Caki2 (cell line): ENCODE data around the gene EEF1A1. TPM values are rescaled to one million over a fixed set of nuclear protein-coding genes. Genes with fewer than 3 reads are reported as not detected.
A peak's percentile ranks its signal among the peaks of the same experiment; 100 is the strongest.
"Not testable (repeated sequence)": the region's sequence is repeated elsewhere in the genome, so short reads cannot be mapped to it uniquely, and the experiment has no call there.

Experiments
- DNase-seq: peaks from one replicate; pipeline ENCODE4 v3.0.0-alpha.2; 2015; ENCODE audit warnings: low read depth
- in situ Hi-C: cut with HindIII; loops from 2 replicates; pipeline ENCODE4 v1.10.0; 2016; ENCODE audit warnings: low sequenced_read_pairs, low pct_unique_long_range_greater_than_20kb, mixed read lengths
- total RNA-seq: library from RNA; depleted of rRNA; stranded (reverse); fragments of >200 nt; shearing (Covaris generic); gene quantifications from 2 replicates; pipeline ENCODE4 v1.2.3, GENCODE V29; 2014; ENCODE audit warnings: low replicate concordance; rRNA removed

EEF1A1 gene
- total RNA-seq, result 12,857 and 13,074 TPM in 2 replicates

GRCh38 chr6:73520688-73521350 lies at the start of gene EEF1A1:
TSS of gene EEF1A1 (minus strand) at chr6:73521032. CDS start at chr6:73520026, 1,006 bp downstream.
- in situ Hi-C loops, result no loop called here
- DNase-seq, result peak; percentile 100

- DNase-seq, result no peak
- in situ Hi-C loops, result no loop called here
Observed at GRCh38 chr6:73569121-73569520, 48.3 kb upstream of the EEF1A1 start.

GRCh38 chr6:73566954-73567591 lies 46.2 kb upstream of the EEF1A1 start:
- in situ Hi-C loops, result no loop called here

GRCh38 chr6:73566486-73566871 lies 45.6 kb upstream of the EEF1A1 start:
- DNase-seq, in situ Hi-C loops: not testable (repeated sequence)

More at GRCh38 chr6:73566954-73567591, 46.2 kb upstream of the EEF1A1 start:
- DNase-seq, result peak; percentile 75

GRCh38 chr6:73565767-73566485 lies 45.1 kb upstream of the EEF1A1 start:
- DNase-seq, result no peak
- in situ Hi-C loops, result no loop called here

- in situ Hi-C loops, result no loop called here
- DNase-seq, result no peak
Observed at GRCh38 chr6:73564578-73565345, 43.9 kb upstream of the EEF1A1 start.

GRCh38 chr6:73562558-73562957 lies 41.7 kb upstream of the EEF1A1 start:
- DNase-seq, result no peak
- in situ Hi-C loops, result no loop called here

- DNase-seq, result no peak
- in situ Hi-C loops, result no loop called here
Observed at GRCh38 chr6:73560853-73561407, 40.1 kb upstream of the EEF1A1 start.

GRCh38 chr6:73560182-73560732 lies 39.4 kb upstream of the EEF1A1 start:
- in situ Hi-C loops, result no loop called here
- DNase-seq, result no peak

GRCh38 chr6:73559399-73559794 lies 38.6 kb upstream of the EEF1A1 start:
- in situ Hi-C loops, DNase-seq: not testable (repeated sequence)

GRCh38 chr6:73558624-73559398 lies 38.0 kb upstream of the EEF1A1 start:
- DNase-seq, result no peak
- in situ Hi-C loops, result no loop called here

- in situ Hi-C loops, result no loop called here
Observed at GRCh38 chr6:73556836-73557235, 36.0 kb upstream of the EEF1A1 start.

GRCh38 chr6:73555380-73555949 lies 34.6 kb upstream of the EEF1A1 start:
- DNase-seq, in situ Hi-C loops: not testable (repeated sequence)

More at GRCh38 chr6:73556836-73557235, 36.0 kb upstream of the EEF1A1 start:
- no peak for DNase-seq

GRCh38 chr6:73551115-73551514 lies 30.3 kb upstream of the EEF1A1 start:
- DNase-seq, in situ Hi-C loops: not testable (repeated sequence)

GRCh38 chr6:73548458-73549446 lies 27.9 kb upstream of the EEF1A1 start:
- in situ Hi-C loops, result no loop called here
- no peak for DNase-seq

- in situ Hi-C loops, result no loop called here
- no peak for DNase-seq
Observed at GRCh38 chr6:73547036-73547435, 26.2 kb upstream of the EEF1A1 start.
